Stimulated activated CD8-positive, alpha-beta memory T cell treated with anti-CD3 and anti-CD28 coated beads, Interleukin-15, amount 100 ng/mL, for 4 hours (primary cell): ENCODE results near the gene HOXB7.

Source experiments
- DNase-seq, 2 donors: peaks; one replicate each; pipeline ENCODE4 v3.0.0-alpha.2; 2020; ENCODE audit warnings: low read depth in 2 of 2

HOXB7 gene

DNA sequence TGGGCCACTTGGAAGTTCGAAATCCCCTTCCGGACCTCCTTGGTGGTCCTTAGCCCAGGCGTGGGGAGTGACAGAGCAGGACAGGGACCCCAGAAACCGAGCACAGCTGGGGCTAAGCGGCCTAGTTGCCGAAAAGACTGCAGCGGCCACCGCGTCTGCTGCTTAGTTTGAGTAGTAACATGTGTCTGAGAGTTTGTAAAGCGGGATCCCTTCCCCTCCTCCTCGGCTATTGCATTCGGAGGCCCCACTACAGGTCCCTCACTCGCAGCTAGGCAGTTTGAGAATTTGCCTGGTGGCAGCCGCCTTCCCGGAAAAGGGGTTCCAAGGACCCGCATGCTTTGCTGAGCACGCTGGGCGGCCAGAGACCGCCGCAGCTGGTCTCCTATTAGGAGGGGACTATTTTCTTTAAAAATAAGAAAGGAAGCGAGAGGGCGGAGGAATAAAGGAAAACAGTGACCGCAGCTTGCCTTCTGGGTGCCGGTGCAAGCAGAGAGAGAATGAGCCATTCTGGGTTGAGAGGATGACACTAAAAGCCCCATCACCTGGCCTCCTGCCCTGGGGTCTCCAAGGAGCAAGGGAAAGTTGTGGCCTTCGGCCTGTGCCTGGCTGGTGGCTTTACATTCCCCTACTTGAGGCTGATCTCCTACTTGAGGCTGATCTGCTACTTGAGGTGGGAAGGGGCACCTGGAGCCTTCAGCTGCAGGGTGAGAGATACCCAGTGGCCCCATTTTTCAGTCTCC lies 16.1 kb downstream of the HOXB7 start:
- DNase-seq = no peak

GRCh38 chr17:48593840-48594537 lies 16.8 kb downstream of the HOXB7 start:
- DNase-seq = peak; percentile 45 to 51

DNA sequence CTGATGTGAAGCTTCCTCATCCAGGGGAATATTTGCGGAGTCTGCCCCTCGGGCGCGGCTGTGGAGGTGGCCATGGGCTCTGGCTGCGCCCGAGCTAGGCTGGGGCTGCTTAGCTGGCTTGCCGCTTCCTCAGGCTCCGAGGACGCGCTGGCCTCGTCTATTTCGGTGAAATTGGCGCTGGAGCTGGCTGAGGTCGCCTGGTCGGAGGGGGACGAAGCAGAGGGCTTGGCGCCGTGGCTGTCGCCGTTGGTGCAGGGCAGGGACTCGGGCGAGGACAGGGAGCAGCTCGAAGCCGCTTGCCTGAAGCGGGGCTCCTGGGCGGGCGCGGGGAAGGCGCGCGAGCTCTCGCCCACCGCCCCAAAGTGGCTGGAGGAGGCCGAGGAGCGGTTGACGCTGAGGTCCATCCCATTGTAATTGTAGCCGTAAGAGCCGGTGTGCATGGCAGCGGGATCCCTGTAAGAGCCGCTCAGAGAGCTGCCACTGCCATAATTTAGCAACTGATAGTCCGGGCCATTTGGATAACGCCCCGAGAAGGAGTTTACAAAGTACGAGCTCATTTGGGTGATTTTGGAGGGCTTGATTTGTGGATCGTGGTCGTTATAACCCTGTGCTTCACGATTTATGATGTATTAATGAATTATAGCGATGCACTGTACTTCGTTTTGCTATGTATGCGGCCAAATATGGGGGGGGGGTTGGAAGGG lies 17.5 kb downstream of the HOXB7 start, which contains the start of gene HOXB5:
HOXB5 (minus strand) TSS at position 654 of the 704 bp plus-strand sequence; CDS start at position 557, 97 bp downstream.
- DNase-seq = no peak

DNA sequence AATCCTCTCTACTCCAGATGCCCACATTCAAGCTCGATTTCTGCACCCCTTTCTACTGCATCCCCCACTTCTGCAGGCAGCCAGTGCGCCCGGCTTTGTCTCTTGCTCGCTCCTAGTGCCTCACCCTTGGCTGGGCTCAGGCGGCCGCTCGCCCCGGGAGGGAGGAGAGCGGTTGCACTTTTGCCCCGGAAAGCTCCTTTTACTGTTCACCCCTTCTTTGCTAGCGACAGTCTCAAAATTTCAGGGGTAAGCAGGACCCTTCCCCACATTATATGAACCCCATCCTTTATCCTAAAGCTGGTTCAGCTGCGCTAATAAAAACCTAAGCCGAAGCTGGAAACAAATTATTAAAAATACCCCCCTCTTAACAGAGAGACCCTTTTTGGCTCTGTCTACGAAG lies 18.2 kb downstream of the HOXB7 start:
- DNase-seq = no peak

GRCh38 chr17:48592057-48592514 lies 18.7 kb downstream of the HOXB7 start:
- no peak for DNase-seq

DNA sequence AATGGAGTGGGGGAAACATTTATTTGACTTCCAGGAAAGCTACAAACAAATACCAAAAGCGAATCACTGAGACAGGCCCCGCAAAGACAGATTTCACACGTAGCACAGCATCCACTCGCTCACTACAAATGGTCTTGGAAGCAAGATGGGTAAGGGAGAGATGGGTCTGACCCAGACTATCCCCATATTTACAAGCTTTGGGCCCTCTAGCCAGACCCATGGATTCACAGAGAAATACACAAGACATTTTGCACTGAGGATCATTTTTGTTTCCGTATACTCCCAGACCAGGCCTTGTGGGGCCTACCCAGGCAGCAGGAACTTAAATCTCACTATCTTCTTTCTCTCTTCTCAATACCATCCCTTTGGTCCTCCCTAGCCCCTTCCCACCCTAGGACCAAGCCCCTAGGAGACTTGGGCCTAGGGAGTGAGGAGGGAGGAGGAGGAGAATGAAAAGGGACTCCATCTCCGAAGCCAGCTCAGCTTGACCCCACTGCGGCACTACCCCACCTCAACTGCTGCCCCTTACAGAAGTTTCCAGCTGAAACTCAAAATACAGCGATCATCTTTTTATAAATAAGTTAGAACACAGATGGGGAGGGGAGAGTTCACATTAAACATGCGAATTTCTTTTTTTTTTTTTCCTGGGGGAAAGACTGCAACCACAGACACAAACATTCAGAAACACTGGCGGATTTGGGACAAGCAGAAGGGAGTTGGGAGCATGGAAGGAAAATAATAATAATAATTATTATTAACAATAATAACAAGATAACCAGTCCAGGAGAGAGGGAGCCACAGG lies 19.4 kb downstream of the HOXB7 start:
- DNase-seq = no peak

GRCh38 chr17:48590607-48591161 lies 20.1 kb downstream of the HOXB7 start:
- DNase-seq = no peak

DNA sequence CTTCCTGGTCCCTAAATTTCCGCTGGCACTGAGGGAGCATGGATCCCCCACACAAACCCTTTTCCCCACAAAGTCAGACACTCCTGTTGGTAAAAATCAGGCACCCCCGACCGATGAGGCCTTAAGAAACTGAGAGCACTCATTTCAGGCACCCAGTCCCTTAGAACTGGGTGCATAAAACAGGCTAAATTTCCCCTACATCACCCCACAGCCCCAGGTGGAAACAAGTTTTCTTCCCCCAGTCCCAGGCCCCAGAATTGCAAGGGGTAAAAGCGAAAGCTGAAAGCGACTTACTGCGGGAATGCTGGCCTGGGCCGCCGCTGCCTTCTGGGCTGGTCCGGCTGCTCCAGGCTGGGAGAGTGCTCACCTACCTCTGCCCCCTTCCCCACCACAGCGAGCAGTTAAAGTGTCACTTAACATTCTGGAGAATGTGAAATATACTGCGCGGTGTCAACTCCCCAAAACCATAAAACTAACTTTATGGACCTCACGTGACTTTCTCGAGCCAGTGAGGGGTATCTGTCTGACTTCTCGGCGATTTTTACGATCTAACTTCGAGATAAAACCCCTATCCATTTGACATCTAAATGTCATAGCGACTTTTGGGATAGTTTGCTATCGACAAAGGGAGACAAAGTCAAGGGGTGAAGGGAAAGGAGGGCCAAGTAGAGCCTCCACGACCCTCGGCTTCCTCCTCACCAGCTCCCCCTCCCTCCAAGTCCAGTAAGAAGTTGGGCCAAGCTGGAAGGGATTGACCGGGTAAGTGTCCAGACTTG lies 20.8 kb downstream of the HOXB7 start, which contains the start of gene HOXB3:
HOXB3 (minus strand) TSS at position 411 of the 776 bp plus-strand sequence. CDS start 37,767 bp downstream, outside the sequence.
- DNase-seq = no peak

DNA sequence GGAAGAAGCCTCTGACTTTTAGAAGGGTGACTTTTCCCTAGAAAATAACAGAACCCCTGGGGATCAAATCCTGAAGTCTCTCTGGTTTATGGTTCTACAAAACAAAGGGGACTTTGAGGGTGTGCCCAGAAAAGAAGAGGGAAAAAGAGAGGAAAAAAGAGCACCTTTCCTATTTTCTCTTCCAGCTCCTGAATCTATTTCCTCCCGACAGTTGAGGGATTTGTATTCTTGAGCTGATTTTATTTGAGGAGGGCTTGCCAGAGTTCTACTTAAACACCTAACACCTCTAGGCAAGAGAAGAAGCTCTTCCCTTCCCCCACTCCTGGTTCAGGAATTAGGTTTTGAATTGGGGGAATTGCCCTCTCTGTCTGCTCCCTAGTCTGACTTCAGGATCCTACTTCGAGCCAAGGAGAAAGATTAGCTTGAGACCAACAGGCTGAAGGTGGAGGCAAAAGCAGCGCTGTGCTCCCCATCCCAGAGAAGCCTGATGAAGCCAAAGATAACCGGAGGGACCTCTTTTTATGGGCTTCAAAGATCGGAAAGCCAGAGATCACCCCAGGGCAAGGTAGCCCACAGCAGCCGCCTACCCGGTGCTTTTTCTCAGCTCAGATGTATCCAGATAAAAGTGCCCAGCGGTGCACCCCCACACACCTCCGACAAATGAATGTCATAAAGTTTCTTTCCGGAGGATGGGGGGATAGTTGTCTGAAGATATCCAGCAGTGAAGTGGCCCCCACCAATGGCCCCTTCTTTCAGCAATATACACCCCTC lies 21.6 kb downstream of the HOXB7 start:
- DNase-seq = no peak

DNA sequence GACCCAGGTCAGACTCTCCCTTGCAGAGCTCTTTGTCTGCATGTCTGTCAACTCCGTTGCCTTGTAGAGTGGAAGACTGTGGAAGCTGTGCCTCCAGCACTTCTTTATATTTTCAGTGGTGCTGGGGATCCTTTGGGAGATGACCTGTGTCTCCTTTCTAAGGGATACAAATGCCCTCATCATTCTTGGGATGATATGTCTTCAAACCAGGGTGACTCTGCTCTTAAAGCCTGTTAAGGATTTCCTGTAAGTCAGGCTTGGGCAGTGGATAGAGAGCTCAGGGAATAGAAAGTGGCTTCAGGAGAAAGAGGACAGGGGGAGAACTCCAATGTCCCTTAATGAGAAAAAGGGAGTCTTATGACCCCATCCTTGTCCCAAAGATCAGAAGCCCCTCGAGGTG lies 22.3 kb downstream of the HOXB7 start:
- no peak for DNase-seq

DNA sequence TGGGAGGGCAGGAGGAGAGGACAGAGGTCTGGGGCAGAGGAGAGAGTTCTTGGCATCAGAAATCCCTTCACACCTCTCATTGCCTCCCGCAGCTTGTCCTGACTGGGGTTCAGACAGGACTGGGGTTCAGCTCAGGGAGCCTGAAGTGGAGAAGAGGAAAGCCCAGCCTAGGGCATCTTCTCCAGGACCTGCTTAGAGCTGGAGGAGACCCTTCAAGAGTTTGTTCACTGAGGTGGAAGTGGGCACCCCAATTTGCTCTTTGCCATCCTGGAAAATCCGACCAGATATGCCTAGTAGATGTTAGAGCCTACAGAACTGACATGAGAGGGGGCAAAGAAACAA lies 22.8 kb downstream of the HOXB7 start:
- no peak for DNase-seq

DNA sequence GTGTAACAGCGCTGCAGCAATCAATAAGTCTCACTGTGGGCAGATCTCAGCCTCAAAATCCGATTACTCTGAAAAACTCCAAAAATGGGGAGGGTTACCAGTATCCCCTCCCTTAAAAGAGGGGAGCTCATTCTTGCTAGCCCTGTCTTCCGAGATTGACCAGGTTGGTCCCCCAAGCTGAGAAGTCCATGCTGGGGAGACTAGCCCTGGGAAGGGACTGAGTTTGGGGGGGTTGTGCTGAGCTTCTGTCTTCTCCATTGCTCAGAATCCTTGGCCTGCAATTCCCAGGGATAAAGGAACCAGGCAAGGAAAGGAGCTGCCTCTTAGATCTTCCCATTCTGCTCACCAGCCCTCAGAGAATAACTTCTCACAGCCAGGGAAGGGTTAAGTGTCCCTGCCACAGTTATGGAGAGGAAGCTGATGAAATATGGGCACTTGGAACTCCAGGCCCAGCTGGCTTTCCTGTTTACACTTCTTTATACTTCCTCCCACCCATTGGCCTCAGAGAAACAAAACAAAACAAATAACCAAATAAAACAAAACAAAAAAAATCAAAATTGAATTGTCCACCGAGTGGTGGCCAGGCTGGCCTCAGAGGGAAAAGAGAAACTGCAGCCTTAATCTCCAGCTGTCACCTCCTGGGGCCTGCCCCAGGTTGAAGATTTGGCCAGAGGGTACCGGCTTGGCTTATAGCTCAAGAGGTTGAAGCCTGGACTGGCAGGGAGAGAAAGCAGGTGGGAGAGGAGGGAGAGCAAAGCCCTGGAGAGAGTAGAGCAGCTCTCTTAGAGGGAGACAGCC lies 23.3 kb downstream of the HOXB7 start:
- DNase-seq = no peak

DNA sequence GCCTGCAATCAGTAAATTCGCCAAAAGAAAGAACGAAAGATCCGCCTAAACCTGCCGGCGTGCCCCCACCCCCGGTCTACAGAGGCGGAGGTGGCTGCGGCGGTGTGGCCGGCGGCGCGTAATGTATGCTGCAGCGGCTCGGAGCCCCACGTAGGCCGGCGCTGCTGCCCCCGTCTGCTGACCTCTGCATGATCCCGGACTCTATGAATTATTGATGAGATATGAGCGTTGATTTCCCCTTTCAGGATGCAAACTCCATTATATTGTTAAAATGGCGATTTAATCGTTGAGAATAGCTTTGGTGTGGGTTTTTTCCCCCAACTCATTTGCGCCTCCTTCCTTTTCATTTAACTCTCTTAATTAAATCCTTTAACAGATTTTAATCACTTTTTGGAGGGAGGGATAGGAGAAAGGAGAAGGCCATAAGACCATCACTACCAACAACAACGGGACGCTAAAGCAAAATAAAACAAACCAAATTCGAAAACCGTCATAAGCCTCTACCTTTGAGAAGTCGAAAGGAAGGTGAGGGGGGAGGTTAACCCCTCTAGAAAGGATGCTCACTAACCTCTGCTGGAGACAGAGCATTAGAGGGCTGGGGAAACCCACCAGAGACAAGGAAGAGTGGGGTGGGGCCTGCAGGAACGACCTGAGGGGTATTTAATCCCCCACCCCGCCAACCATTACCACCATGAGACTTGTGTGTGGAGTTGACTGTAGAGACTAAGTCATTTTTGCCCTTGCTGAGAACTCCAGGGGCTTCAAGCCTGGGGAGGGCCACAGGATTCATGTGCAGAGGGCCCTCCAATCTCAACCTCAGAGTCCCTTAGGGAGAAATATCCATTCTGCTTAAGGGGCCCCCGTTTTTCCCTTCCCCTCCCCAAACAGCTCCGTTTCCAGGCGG lies 24.2 kb downstream of the HOXB7 start:
- DNase-seq = no peak

DNA sequence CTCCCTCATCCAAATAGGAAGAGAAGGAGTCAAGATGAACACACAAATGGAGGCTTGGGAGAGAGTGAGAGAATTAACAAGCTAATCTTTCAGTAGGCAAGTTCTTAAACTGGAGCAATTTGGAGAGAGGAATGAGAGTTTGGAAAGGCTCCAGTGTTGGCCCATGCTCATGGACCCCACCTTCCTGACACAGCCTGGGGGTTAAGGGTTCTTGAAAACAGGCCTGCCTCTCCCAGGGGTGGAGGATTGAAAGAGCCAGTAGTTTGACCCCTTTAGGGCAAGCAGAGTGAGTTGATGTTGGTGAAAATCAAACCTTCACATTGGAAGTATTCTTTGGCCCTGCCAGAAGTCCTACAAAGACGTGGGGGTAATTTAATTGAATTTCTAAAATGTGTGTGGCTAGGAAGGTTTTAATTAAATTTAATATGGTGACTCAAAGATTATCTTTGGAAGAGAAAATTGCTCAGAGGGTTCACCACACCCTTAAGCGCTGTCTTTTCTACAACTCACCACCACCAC lies 26.5 kb downstream of the HOXB7 start:
- no peak for DNase-seq

DNA sequence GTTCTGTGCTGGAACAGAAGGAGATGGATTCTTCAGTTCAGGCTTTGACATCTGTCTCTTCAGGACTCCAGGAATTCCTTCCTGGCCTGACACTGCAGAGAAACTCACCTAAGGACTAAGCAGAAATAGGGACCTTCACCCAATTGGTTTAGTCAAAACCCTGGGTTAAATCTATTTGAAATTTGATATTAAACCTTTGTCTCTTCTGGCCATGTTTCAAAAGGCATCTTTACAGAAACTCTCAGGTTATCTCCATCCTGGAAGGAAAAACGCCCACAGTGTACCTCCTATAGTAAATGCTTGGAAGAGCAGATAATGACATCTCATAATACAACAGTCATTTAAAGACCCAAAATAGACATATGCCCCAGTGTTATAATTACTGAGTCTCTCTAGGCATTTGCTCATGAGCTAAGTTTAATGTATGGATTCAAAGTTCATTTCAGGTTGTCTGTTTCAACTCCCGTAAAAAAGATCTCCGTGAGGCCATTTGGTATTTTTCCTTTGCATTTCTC lies 27.1 kb downstream of the HOXB7 start:
- no peak for DNase-seq

GRCh38 chr17:48582750-48583069 lies 28.1 kb downstream of the HOXB7 start:
- no peak for DNase-seq

- DNase-seq = no peak
Observed at GRCh38 chr17:48579760-48580554, 30.9 kb downstream of the HOXB7 start.
